Tibial nerve (tissue), 4 donors: Measurements from ENCODE around the gene SMIM38.

Experiments used
- CTCF ChIP-seq, 5 experiments: fragments of 200-600 bp in 3 of 5; fragments of 450-650 bp in 2 of 5; sonication (generic) in 3 of 5; IDR thresholded peaks; one replicate each; pipeline ENCODE4 v1.5.1; 2016 to 2019; ENCODE audit warnings: antibody characterized with exemption in 5 of 5, mild to moderate bottlenecking in 3 of 5, moderate library complexity in 2 of 5
- EP300 ChIP-seq, 2 donors: sonication (generic); formaldehyde crosslinking; IDR thresholded peaks; one replicate each; pipeline ENCODE4 v1.6.1; 2017; ENCODE audit warnings: antibody characterized with exemption in 2 of 2, mild to moderate bottlenecking in 1 of 2

- no peak for TF ChIP-seq CTCF (IDR thresholded peaks at IDR 0.05)
- TF ChIP-seq EP300 (IDR thresholded peaks at IDR 0.05): no peak
Observed at GRCh38 chr11:69204941-69205742, 49.4 kb downstream of the SMIM38 start.
